Gastrocnemius medialis (tissue), 4 donors: Measurements from ENCODE around the gene DPP3.
"Not testable (repeated sequence)": the region's sequence is repeated elsewhere in the genome, so short reads cannot be mapped to it uniquely, and the experiment has no call there.

Experiments
- POLR2A ChIP-seq, 2 donors: fragments of 450-650 bp; IDR thresholded peaks; one replicate each; pipeline ENCODE4 v1.6.1; 2017; ENCODE audit warnings: antibody characterized with exemption in 2 of 2, mild to moderate bottlenecking in 2 of 2, moderate library complexity in 2 of 2
- TF ChIP-seq, protein P1 (sequence below), 5 experiments: fragments of 450-650 bp in 3 of 5; fragments of 200-600 bp in 2 of 5; sonication (generic) in 2 of 5; IDR thresholded peaks in 4 of 5; conservative IDR thresholded peaks in 1 of 5; 1 replicate in 4 of 5; 2 replicates in 1 of 5; pipeline ENCODE4 v1.5.1; 2016 to 2019; ENCODE audit warnings: antibody characterized with exemption in 5 of 5, mild to moderate bottlenecking in 3 of 5, moderate library complexity in 3 of 5

DNA sequence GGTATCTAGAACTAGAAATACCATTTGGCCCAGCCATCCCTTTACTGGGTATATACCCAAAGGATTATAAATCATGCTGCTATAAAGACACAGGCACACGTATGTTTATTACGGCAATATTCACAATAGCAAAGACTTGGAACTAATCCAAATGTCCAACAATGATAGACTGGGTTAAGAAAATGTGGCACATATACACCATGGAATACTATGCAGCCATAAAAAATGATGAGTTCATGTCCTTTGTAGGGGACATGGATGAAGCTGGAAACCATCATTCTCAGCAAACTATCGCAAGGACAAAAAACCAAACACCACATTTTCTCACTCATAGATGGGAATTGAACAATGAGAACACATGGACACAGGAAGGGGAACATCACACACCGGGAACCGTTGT lies 16.1 kb upstream of the DPP3 start:
- TF ChIP-seq, protein P1, sequence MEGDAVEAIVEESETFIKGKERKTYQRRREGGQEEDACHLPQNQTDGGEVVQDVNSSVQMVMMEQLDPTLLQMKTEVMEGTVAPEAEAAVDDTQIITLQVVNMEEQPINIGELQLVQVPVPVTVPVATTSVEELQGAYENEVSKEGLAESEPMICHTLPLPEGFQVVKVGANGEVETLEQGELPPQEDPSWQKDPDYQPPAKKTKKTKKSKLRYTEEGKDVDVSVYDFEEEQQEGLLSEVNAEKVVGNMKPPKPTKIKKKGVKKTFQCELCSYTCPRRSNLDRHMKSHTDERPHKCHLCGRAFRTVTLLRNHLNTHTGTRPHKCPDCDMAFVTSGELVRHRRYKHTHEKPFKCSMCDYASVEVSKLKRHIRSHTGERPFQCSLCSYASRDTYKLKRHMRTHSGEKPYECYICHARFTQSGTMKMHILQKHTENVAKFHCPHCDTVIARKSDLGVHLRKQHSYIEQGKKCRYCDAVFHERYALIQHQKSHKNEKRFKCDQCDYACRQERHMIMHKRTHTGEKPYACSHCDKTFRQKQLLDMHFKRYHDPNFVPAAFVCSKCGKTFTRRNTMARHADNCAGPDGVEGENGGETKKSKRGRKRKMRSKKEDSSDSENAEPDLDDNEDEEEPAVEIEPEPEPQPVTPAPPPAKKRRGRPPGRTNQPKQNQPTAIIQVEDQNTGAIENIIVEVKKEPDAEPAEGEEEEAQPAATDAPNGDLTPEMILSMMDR (IDR thresholded peaks at IDR 0.05 in 4 of 5, conservative IDR thresholded peaks at IDR 0.05 in 1 of 5), result not testable (repeated sequence)
- TF ChIP-seq POLR2A (IDR thresholded peaks at IDR 0.05), result not testable (repeated sequence)
